Dedifferentiated amniotic fluid mesenchymal stem cell (primary cell): ENCODE data around the gene PYGB.
A peak's percentile ranks its signal among the peaks of the same experiment; 100 is the strongest.

Experiments used
- DNase-seq: peaks from one replicate; pipeline ENCODE4 v3.0.0-alpha.2; 2016; ENCODE audit errors: extremely low spot score

The PYGB gene

GRCh38 chr20:25247956-25248785, at the start of gene PYGB:
PYGB (plus strand) TSS chr20:25248085; CDS start chr20:25248179, 94 bp downstream.
- DNase-seq, result peak; percentile 50

- no peak for DNase-seq
These were observed 49.1 kb upstream of the PYGB start for GRCh38 chr20:25198663-25199383.

- DNase-seq, result no peak
These were observed 48.2 kb upstream of the PYGB start for GRCh38 chr20:25199473-25200260.

GRCh38 chr20:25203089-25203488, 44.8 kb upstream of the PYGB start:
- no peak for DNase-seq

GRCh38 chr20:25203871-25204320, 44.0 kb upstream of the PYGB start:
- no peak for DNase-seq

- DNase-seq, result no peak
These were observed 43.2 kb upstream of the PYGB start for GRCh38 chr20:25204550-25205276.

- no peak for DNase-seq
These were observed 42.4 kb upstream of the PYGB start for GRCh38 chr20:25205277-25206062.

- DNase-seq, result no peak
These were observed 41.9 kb upstream of the PYGB start for GRCh38 chr20:25206063-25206403.

GRCh38 chr20:25206548-25206947, 41.3 kb upstream of the PYGB start:
- no peak for DNase-seq

GRCh38 chr20:25207149-25207959, 40.5 kb upstream of the PYGB start:
- no peak for DNase-seq

- no peak for DNase-seq
These were observed 39.8 kb upstream of the PYGB start for GRCh38 chr20:25207960-25208534.

- no peak for DNase-seq
These were observed 38.5 kb upstream of the PYGB start for GRCh38 chr20:25209400-25209799.

- no peak for DNase-seq
These were observed 38.0 kb upstream of the PYGB start for GRCh38 chr20:25209911-25210310.

- DNase-seq, result no peak
These were observed 36.6 kb upstream of the PYGB start for GRCh38 chr20:25211273-25211672.

- DNase-seq, result no peak
These were observed 35.6 kb upstream of the PYGB start for GRCh38 chr20:25212242-25212641.

GRCh38 chr20:25213566-25214425, 34.1 kb upstream of the PYGB start:
- DNase-seq, result no peak

GRCh38 chr20:25214426-25214790, 33.5 kb upstream of the PYGB start:
- DNase-seq, result no peak

- no peak for DNase-seq
These were observed 33.1 kb upstream of the PYGB start for GRCh38 chr20:25214819-25215218.

- DNase-seq, result no peak
These were observed 32.4 kb upstream of the PYGB start for GRCh38 chr20:25215521-25215920.
